Left lung (tissue), 10 donors: ENCODE data around the gene MCTP2. TPM values are rescaled to one million over a fixed set of nuclear protein-coding genes. Genes with fewer than 3 reads are reported as not detected.

Source experiments
- ATAC-seq: fragments of 200-7000 bp; cut with Tn5 transposase; one replicate; pipeline ENCODE4 v1.9.1; 2020; ENCODE audit warnings: moderate library complexity
- DNase-seq, 4 donors: peaks; one replicate each; pipeline ENCODE4 v3.0.0-alpha.2; 2013 to 2020
- H3K27ac ChIP-seq, 2 donors: fragments of 200-600 bp; sonication (generic) in 1 of 2; one replicate each; pipeline versions ENCODE4 v1.5.0 to v1.8.0; 2020 to 2021
- H3K27me3 ChIP-seq, 2 donors: fragments of 200-600 bp; sonication (generic) in 1 of 2; one replicate each; pipeline versions ENCODE4 v1.5.0 to v1.8.0; 2020 to 2021
- H3K36me3 ChIP-seq, 2 donors: fragments of 200-600 bp; sonication (generic) in 1 of 2; one replicate each; pipeline versions ENCODE4 v1.5.0 to v1.8.0; 2020 to 2021
- H3K4me1 ChIP-seq, 2 donors: fragments of 200-600 bp; one replicate each; pipeline ENCODE4 v1.8.0; 2021
- H3K4me3 ChIP-seq, 2 donors: fragments of 200-600 bp; sonication (generic) in 1 of 2; one replicate each; pipeline versions ENCODE4 v1.5.0 to v1.8.0; 2020 to 2021; ENCODE audit warnings: mild to moderate bottlenecking in 1 of 2
- H3K9me3 ChIP-seq, 2 donors: fragments of 200-600 bp; sonication (generic) in 1 of 2; one replicate each; pipeline versions ENCODE4 v1.5.0 to v1.8.0; 2020 to 2021
- intact Hi-C, 2 donors: fragments of 100-400 bp; cut with DNase I; formaldehyde crosslinking; loops; one replicate each; pipeline versions ENCODE4 v1.11.2 to v1.14.2; 2022
- polyA plus RNA-seq, 6 donors: library from polyadenylated mRNA; unstranded; fragments of 120-200 nt; gene quantifications; one replicate each; pipeline ENCODE4 v1.2.1, GENCODE V29; 2013; ENCODE audit not compliant: insufficient read length in 6 of 6
- total RNA-seq, 2 donors: library from RNA; stranded (reverse); fragmentation: NEBNext Ultra II Directional; extraction: Animal tissue kit (Norgen Biotek cat#: 25700); gene quantifications; one replicate each; pipeline ENCODE4 v1.2.1, GENCODE V29; 2021
- TF ChIP-seq, protein P1 (sequence below), 2 donors: fragments of 200-600 bp; sonication (generic) in 1 of 2; IDR thresholded peaks; one replicate each; pipeline versions ENCODE4 v1.5.0 to v1.8.0; 2021; ENCODE audit warnings: antibody characterized with exemption in 2 of 2
- donor health status: DM: no; HTN: yes; CAD: no.
- donor health status: DM: no; HTN: no; CAD: no.

Gene MCTP2
- total and polyA plus RNA-seq, 8 donors = 25.9 to 38.8 (median 35.0) TPM

DNA sequence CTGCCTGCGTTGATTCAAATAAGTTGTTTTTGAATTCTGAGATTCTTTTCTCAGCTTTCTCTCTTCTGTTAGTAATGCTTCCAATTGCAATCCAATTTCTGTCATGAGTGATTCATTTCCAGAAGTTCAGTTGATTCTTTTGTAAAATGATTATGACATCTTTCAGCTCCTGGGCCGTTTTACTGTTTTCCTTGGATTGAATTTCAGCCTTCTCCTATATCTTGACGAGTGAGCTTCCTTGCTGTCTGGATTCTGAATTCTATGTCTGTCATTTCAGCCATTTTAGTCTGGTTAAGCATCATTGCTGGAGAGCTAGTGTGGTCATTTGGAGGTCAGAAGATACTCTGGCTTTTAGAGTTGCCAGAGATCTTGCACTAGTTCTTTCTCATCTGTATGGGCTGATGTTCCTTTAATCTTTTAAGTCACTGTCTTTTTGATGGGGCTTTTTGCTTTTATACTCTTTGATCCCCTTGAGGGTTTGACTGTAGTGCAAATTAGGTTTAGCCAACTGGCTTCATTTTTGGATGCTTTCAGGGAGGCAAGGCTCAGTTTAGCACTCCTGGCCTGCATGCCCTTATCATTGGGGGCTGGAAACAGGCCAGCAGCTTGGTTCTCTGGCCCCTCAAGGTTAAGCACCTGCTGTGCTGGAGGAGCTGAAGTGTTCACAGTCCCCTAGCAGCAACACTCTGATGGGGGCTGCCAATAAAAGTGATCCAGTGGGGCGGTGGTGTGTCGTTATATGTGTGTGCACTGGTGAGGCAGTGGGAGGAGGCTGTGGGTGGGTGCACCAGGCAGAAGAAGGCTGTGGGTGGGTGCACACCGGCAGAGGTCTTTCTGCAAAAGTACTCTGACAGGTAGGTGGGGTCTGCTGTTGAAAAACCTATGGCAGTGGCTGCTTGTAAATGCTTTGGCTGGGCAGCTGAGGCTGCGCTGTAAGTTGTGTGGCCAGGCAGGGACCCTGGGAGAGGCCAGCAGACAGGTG, 51.2 kb downstream of the MCTP2 start:
- peaks cover 0 to 12% of the 10 kb centered on the region in 2 donors for H3K4me1 ChIP-seq
- H3K9me3 ChIP-seq = no peaks in the 10 kb centered on the region
- H3K36me3 ChIP-seq = no peaks in the 10 kb centered on the region
- ATAC-seq (no peak), DNase-seq (no peak)
- H3K27ac ChIP-seq = no peak overlapping the region
- H3K27me3 ChIP-seq = no peaks in the 10 kb centered on the region
- intact Hi-C loops = no loop called here
- H3K4me3 ChIP-seq = no peak overlapping the region
- TF ChIP-seq, protein P1, sequence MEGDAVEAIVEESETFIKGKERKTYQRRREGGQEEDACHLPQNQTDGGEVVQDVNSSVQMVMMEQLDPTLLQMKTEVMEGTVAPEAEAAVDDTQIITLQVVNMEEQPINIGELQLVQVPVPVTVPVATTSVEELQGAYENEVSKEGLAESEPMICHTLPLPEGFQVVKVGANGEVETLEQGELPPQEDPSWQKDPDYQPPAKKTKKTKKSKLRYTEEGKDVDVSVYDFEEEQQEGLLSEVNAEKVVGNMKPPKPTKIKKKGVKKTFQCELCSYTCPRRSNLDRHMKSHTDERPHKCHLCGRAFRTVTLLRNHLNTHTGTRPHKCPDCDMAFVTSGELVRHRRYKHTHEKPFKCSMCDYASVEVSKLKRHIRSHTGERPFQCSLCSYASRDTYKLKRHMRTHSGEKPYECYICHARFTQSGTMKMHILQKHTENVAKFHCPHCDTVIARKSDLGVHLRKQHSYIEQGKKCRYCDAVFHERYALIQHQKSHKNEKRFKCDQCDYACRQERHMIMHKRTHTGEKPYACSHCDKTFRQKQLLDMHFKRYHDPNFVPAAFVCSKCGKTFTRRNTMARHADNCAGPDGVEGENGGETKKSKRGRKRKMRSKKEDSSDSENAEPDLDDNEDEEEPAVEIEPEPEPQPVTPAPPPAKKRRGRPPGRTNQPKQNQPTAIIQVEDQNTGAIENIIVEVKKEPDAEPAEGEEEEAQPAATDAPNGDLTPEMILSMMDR (IDR thresholded peaks at IDR 0.05) = no peak

DNA sequence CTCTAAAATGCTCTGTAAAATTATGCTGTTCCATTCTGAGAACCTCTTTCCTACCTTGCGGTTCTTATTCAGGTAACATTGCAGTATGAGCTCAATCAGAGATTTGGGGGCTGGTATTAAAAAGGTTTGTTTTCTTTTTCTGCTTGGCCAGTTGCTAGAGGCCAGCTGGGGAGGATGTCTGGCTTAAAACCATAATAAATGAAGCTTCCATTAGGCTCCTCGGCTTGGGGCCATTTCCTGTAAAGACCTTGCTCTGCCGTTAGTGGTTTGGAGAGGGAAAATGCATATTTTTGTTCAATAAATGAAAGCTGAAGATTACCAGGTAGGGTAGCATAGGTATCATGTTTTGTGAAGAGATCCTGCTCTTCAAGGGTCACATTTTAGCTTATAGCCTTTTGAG, 55.2 kb downstream of the MCTP2 start:
- ATAC-seq (no peak), DNase-seq (peak in 1 of 4 donors; percentile 21)
- TF ChIP-seq, protein P1 (IDR thresholded peaks at IDR 0.05) = no peak
- intact Hi-C loops = no loop called here
- no peaks in the 10 kb centered on the region for H3K27me3 ChIP-seq
- no peak overlapping the region for H3K27ac ChIP-seq
- no peaks in the 10 kb centered on the region for H3K36me3 ChIP-seq
- H3K4me1 ChIP-seq = peaks cover 0 to 29% of the 10 kb centered on the region in 2 donors
- H3K4me3 ChIP-seq = no peak overlapping the region
- H3K9me3 ChIP-seq = peaks cover 0 to 6% of the 10 kb centered on the region in 2 donors

DNA sequence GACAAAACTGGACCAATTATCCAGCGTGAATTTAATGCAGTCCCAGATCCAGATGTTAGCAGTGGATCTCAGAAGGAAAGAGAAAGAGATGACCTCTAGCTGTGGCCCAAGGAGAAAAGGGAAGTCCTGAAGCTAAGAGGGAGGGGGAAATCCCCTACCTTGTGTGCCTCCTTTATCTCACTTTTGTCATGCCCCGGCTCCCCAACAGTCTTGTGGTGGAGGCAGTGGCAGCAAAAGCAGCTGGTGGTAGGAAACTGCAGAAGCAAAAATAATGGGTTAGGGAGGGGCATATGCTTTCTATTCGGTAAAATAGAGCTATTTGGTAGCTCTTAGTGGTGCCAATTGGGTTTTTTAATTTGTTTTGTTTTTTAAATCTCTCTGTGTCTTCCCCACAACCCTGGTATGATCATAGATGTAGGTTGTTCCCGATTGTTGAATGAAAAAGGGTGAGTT, 56.5 kb downstream of the MCTP2 start:
- no peaks in the 10 kb centered on the region for H3K36me3 ChIP-seq
- ATAC-seq = peak; percentile 60
- DNase-seq = no peak
- H3K27me3 ChIP-seq = no peaks in the 10 kb centered on the region
- intact Hi-C loops = no loop called here
- H3K27ac ChIP-seq = no peak overlapping the region
- no peak overlapping the region for H3K4me3 ChIP-seq
- H3K4me1 ChIP-seq = peaks cover 0 to 31% of the 10 kb centered on the region in 2 donors
- TF ChIP-seq, protein P1 (IDR thresholded peaks at IDR 0.05) = no peak
- peaks cover 0 to 6% of the 10 kb centered on the region in 2 donors for H3K9me3 ChIP-seq

DNA sequence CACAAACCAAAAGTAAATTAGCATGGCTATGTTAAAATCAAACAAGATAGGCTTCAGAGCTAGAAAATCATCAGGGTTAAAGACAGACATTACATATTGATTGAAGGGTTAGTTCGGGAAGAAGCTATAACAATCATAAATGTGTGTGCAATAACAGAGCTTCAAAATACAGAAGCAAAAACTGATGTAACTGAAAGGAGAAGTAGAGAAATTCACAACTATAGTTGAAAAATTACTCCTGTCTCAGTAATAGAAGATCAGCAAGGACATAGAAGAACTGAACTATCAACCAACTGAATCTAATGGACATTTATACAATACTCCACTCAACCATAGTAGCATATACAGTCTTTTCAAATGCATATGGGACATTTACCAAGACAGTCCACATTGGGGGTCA, 59.4 kb downstream of the MCTP2 start:
- Histone ChIP-seq H3K36me3 (no peaks in the 10 kb centered on the region), H3K4me1 (peaks cover 0 to 56% of the 10 kb centered on the region in 2 donors), H3K4me3 (no peak overlapping the region), H3K27me3 (no peaks in the 10 kb centered on the region), H3K27ac (no peak overlapping the region), H3K9me3 (peaks cover 0 to 6% of the 10 kb centered on the region in 2 donors)
- TF ChIP-seq, protein P1 (IDR thresholded peaks at IDR 0.05) = no peak
- no peak for DNase-seq
- no peak for ATAC-seq
- intact Hi-C loops = no loop called here
